ENCODE measurements around the gene PTK6.

PTK6 gene

GRCh38 chr20:63557481-63557891, 20.3 kb upstream of the PTK6 start:
- DNase-seq (ENCODE audit: low spot score): no peak

- DNase-seq (ENCODE audit: low spot score): no peak
These were observed 19.8 kb upstream of the PTK6 start for GRCh38 chr20:63556873-63557478.

- DNase-seq (ENCODE audit: low spot score): no peak
These were observed 18.6 kb upstream of the PTK6 start for GRCh38 chr20:63555661-63556381.

GRCh38 chr20:63554361-63555278, 17.4 kb upstream of the PTK6 start:
- no peak for DNase-seq (ENCODE audit: low spot score)

GRCh38 chr20:63553933-63554290, 16.7 kb upstream of the PTK6 start, which contains the start of gene FNDC11:
TSS of gene FNDC11 (plus strand) at chr20:63554159. CDS start at chr20:63555664, 1,505 bp downstream.
- DNase-seq (ENCODE audit: low spot score): peak; percentile 31

- DNase-seq (ENCODE audit: low spot score): peak; percentile 89
These were observed 16.2 kb upstream of the PTK6 start for GRCh38 chr20:63553251-63553932.

- DNase-seq (ENCODE audit: low spot score): peak; percentile 56
These were observed 15.5 kb upstream of the PTK6 start for GRCh38 chr20:63552481-63553249.

GRCh38 chr20:63551068-63551467, 13.9 kb upstream of the PTK6 start:
- DNase-seq (ENCODE audit: low spot score): no peak

GRCh38 chr20:63549679-63550282, 12.6 kb upstream of the PTK6 start:
- DNase-seq (ENCODE audit: low spot score): no peak

- DNase-seq (ENCODE audit: low spot score): no peak
These were observed 11.8 kb upstream of the PTK6 start for GRCh38 chr20:63549019-63549418.

- no peak for DNase-seq (ENCODE audit: low spot score)
These were observed 11.4 kb upstream of the PTK6 start for GRCh38 chr20:63548542-63548941.

- no peak for DNase-seq (ENCODE audit: low spot score)
These were observed 10.7 kb upstream of the PTK6 start, which contains the start of gene SRMS for GRCh38 chr20:63547725-63548480. TSS of gene SRMS (minus strand) at chr20:63547749. CDS start at chr20:63547463, 286 bp downstream.

GRCh38 chr20:63546956-63547724, 10.0 kb upstream of the PTK6 start:
- no peak for DNase-seq (ENCODE audit: low spot score)

GRCh38 chr20:63546256-63546955, 9.2 kb upstream of the PTK6 start:
- DNase-seq (ENCODE audit: low spot score): no peak

GRCh38 chr20:63545814-63546213, 8.6 kb upstream of the PTK6 start:
- DNase-seq (ENCODE audit: low spot score): no peak

- no peak for DNase-seq (ENCODE audit: low spot score)
These were observed 7.9 kb upstream of the PTK6 start for GRCh38 chr20:63544958-63545516.

GRCh38 chr20:63544241-63544957, 7.2 kb upstream of the PTK6 start:
- no peak for DNase-seq (ENCODE audit: low spot score)

GRCh38 chr20:63543733-63544132, 6.6 kb upstream of the PTK6 start:
- no peak for DNase-seq (ENCODE audit: low spot score)
